SKM-1 treated with dmso at 0.1 percent for 144 hours (cell line): Measurements from ENCODE around the gene CNTNAP4.

ENCODE experiments used
- DNase-seq: peaks from one replicate; lab custom pipeline; 2025; ENCODE audit not compliant: unreplicated experiment; lab: John Stamatoyannopoulos, UW

The CNTNAP4 gene

DNA sequence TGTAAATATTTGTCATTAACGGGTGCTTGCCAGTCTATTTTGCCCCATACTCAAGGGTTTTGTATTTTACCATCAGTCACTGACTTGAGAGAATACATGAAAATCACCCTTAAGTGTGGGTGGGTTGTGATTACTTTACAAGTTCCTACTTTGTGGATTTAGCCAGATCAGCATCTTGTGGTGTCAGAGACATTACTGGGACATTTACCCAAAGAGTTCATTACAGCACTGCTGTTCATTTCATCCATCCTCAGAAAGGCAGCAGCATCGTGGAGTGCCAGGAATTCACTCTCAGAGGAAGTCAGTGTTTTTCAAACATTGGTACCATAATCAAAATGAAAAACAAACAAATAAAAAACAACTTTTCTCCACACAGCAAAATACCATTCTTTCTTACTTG lies 110.8 kb downstream of the CNTNAP4 start:
- no peak for DNase-seq

DNA sequence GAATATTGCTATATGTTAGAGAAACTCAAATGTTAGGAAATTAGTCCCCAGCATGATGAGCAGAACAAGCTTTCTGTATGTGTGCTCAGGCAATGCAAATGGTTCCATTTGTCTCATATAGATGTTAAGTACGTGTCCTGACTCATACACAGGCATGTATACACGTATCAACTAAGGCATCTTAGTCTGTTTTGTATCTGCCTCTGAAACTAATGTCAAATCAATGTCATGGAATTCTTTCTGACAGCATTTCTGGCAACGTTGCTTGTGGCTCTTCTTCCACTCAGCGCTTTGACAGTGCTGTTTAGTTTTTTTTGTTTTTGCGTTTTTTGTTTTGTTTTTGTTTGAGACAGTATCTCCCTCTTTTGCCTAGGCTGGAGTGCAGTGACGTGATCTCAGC lies 111.9 kb downstream of the CNTNAP4 start:
- DNase-seq: no peak

DNA sequence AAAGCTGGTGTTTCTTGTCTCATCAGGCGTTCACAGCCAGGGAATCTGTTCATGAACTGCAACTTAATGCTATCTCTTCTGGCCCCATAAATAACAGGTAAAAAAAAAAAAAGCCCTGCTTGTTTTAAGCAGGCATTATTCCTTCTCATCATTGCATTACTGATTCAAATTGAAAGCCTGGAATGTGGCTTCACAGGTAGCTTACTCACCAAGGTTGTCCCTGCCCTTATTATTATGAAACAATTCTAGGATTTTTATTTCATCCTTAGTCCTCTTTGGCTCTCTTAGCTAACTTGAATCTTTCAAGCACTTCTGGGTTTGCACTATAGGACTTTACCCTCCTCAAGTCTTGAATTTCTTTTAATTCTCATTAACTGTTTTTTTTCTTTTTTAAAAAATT lies 113.3 kb downstream of the CNTNAP4 start:
- DNase-seq: no peak

DNA sequence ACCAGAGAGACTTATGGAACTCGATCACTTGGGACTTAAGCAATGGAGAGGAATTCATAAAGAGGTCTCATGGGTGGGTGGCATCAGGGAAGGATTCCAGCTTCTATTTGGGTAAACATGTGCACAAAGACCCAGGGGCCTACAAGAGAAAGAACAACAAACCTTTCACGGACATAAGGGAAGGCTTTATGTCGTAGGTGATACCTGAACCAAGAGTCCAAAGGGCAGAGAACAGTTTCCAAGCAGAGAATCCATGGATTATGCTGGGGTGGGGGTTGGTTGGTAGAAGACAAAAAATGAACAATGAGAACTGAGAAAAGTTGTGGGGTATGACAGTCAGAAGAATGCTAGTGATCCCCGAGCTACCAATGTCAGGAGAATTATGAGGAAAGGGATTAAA lies 119.8 kb downstream of the CNTNAP4 start:
- DNase-seq: no peak

DNA sequence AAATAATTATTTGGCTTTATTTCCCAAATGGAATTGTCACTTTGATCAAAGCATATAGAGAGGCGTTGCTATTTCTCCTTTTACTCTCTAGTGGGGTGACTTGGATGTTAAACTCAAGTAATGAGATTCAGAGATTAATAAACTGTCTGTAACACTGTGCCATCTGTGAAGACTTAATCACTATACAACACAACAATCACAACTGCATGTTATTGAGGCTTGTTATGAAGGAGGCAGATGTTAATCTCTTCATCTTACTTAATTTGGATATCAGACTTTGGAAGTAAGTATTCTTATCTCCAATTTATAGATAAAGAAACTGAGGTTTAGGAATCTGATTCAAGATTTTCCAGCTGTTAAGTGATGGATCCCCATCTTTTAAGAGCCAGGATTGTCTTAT lies 132.5 kb downstream of the CNTNAP4 start:
- no peak for DNase-seq

DNA sequence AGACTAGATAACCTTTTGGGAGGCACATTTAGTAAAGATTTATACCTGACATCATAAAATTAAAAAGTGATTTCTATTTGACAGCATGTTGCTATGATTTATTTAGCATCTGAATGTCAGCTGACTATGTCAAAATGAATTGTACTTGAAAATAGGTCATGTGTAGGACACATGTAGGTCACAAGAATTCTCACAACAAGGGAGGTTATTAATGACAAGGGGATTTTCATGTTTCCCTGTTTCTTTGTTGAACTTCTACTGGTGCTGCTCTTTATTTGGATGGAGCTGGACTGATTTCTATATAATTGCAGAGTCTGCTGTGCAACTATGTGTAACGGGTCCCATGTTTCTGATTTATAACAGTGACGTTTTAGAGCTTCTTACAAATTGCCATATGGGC lies 144.4 kb downstream of the CNTNAP4 start:
- DNase-seq: no peak

DNA sequence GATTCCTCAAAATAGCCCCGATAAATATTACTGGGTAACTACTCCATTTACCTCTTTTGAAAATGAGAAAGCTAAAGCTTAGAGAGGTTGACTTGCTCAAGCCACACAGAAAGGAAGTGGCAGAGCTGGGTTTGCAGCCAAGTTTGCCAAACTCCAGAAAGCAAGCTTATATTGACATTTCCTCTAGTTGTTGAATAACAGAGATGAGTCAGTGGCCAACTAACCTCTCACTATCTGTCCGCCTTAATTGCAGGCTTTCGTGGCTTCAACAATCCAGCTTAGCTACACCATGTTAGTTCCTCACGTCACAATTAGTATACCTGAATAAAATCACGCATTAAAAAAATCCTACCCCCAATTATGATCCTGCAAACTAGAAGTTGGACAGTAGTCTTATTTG lies 151.7 kb downstream of the CNTNAP4 start:
- DNase-seq: peak; percentile 41

DNA sequence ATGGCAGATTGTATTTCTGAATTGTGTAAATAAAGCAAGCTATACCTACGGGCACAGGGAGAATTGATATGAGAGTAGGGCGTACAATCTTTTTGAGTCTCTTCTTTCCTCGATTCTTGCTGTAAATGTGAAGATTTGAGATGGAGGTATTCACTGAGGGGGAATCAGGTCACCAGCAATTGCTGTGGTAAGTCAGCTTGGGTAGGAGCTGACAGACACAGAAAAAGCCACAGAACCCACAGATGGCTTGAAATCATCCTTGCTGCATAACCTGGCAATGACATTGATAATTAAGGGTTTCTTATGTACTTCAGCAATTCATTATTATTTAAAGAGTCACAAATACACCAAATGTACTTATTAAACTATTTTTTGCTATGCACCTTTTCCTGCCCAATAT lies 164.2 kb downstream of the CNTNAP4 start:
- DNase-seq: no peak

DNA sequence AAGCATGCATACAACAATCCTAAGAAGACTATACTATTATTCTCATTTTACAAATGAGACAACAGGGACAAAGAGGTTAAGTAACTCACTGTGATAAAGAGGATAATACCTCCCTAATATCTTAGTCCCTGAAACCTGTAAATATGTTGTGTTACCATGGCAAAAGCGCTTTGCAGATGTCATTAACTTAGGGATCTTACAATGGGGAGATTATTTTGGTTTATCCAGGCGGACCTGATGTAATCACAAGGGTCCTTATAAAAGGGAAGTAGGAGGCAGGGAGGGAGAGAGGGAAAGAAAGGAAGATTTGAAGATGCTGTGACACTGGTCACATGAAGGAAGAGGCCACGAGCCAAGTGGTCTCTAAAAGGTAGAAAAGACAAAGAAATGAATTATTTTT lies 164.7 kb downstream of the CNTNAP4 start:
- DNase-seq: no peak

DNA sequence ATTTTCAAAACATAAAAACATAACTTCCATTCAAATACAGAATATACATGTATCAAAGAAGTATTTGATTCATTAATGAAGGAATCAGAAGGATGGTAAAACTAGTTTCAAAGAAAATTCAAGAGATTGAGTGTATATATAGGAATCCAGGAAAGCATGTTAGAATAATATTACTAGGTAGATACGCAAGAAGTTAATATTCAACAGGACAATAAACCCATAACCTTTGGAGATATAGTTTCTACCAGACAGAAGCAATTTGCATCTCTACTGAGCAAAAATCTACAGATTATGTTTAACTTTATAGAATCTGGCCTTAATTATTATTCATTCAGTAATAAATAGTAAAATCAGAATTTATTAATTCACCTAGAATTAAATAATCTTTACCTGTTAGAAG lies 166.8 kb downstream of the CNTNAP4 start:
- no peak for DNase-seq

DNA sequence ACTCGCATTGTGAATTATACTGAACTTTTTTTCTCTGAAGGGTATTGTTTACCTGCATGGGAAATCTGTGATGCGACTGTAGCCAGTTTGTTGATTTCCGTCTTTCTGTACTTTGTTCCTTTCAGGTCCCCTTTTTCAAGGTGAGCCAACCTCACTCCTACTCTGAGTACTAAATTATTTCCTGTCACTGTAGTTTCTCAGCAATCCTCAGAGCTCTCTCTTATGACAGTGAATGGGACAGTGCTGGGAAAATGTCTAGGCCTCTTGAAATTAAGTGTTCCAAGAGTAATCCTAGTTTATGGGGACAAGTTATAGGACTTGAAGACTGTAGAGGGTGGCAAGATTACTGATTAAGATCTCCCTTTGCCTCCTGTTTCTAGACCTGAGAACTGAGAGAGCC lies 167.6 kb downstream of the CNTNAP4 start:
- DNase-seq: no peak

DNA sequence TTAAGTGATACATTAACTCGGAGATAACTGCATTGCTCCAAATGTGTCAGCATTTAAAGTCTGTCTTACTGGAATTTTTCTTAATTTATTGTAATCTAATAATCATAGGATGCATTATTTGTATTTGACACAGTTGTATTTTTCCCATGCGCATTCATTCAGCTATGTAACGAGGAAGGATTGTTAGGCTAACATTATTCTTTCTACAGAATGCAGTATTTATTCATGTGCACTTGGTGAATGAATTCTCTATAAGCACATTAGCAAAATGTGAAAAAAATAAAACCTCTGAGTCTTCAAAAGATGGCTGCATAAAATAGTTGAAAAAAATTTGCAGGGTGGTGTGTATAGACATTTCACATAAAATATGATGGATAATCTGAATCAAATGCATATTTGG lies 168.6 kb downstream of the CNTNAP4 start:
- no peak for DNase-seq

DNA sequence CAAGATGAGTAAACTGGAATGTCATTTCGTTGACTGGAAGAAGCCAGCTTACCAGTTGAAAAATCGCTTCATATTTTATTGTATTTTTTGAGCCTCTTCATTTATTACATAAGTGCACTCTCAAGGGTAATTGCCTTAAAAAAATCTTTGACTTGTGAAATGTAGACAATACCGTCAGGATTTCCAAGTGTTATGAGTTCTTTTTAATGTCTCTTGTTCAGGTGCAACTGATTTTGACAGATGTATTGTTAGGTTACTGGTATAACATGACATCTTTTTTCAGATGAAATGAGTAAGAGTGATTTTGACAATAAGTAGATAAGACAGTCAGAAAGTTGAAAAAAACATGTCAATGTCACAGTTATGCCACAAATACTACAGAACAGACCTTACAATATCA lies 169.1 kb downstream of the CNTNAP4 start:
- no peak for DNase-seq

DNA sequence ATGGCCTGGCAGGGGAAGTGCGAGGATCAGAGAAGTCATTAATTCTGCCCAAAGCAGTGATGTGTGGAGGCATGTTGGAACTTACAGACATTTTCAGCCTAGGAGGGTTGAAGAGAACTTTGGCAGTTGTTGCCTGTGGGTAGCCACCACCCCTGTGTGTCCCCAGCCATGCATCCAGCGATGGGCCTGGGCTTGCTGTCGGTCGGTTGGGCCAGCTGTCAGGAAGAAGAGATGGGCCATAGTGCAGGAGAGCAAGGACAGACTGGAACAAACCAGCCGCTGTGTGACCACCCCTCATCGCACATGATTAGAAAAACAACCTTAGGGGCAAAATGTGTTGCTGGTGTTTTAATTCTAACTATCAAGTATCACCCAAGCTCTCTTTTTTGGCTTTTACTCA lies 173.7 kb downstream of the CNTNAP4 start:
- no peak for DNase-seq

DNA sequence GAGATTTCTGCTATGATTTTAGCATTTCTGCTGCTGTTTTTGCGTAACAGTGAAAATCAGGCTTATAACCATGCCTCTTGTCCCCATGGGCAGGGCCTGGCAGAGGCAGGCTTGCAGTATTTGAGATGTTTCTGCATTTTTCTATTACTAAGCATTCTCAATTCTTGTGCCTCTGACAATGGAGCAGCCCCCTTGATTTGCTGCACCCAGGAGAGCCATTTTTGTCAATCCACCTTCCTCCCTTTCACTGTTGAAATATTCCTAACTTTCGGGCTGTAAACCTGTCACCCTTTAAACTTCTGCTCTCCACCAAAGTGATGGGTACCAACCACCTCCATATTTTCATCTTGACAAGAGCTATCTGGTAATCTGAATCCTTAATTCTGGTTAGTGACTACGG lies 178.1 kb downstream of the CNTNAP4 start:
- DNase-seq: no peak

DNA sequence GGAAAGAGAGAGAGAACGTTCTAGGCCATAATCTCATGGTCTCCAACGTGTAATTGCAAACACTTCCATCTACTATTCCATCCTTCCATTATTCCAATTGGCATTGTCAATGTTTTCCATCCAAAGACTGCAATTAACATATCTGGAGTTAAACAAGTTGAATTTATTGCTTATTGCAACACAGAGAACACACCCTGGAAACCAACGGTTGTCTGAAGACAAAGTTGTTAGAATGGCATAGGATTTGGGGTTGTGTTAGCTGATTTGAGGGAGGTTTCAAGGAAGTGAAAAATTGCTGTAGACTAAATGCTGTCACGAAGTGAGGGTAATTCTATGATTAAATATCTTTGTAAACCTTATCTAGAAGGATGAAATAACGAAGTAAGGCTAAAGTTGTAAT lies 178.8 kb downstream of the CNTNAP4 start:
- no peak for DNase-seq

DNA sequence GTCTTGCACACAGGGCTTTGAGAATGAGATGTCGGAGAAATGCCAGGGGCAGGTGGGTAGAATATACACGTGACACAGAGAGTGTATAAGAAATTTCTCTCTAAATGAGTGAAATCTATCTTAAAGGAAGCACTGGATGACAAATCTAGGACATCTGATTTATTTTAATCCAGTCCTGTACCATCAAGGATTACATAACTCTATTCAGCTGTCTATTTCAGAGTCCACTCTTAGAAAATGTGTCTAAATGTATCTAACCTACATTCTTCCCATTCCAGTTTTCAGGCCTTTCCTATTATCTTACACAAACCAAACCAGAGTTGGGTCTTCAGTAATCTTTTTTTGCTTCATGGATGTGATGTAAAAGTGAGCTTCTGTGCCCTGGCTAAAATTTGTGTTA lies 181.9 kb downstream of the CNTNAP4 start:
- DNase-seq: no peak

DNA sequence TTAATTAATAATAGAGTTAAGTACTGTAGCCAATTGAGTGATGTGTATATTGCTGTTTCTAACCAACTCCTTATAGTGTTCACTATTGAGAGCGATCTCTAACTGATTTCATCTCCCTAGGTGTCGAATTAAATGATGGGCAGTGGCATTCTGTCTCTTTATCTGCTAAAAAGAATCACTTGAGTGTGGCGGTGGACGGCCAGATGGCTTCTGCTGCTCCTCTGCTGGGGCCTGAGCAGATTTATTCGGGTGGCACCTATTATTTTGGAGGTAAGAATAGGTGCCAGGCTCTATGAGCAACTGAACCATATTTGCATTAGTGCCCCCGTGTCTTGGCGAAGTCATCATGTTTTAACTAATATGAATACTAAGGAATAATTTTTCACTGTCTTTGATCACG lies 184.6 kb downstream of the CNTNAP4 start:
- no peak for DNase-seq

DNA sequence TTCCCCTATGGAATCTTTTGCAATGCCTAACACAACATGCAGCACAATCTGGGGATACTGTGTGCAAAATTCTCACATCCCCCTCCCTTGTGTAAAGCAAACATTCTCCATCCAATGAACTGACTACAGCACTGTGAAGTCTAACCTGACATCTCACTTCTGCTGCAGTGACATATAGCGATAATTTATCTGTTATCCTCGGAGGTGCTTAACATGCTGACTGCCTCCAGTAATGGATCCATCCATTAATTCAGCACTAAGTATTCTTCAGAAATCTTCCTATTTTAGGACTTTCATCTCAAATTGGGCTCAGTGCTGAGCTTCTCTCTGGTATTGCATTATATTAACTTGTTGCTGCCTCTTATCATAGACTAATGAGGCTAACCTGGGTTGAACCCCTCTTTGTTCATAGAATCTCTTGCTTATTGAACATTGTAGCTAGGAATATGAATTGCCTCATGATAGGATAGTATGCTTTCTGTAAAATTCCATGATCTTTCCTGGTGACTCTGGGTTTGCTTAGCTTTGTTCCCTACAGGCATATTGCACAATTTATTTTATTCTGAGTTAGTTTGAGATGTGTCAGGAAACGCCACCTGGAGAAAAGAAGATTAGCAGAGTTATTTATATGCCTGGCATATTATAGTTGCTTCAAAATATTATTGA lies 187.9 kb downstream of the CNTNAP4 start:
- no peak for DNase-seq

DNA sequence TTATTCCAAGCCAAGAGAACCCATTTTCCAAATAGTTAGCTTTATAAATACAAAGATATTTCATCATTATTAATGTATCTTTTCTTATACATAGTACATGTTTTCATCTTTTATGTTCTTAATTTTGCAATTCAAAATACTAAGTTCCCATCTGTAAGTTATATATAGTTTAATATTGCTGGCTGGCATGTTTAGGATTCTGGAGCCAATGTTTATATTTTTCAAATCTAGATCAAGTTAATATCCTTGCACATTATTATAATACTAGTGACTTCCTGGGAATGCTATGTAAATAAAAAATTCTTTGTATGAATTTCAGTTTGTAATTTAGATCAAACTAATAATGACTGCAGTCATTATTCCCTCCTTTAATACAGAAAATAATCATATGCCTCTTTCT lies 189.7 kb downstream of the CNTNAP4 start:
- no peak for DNase-seq

DNA sequence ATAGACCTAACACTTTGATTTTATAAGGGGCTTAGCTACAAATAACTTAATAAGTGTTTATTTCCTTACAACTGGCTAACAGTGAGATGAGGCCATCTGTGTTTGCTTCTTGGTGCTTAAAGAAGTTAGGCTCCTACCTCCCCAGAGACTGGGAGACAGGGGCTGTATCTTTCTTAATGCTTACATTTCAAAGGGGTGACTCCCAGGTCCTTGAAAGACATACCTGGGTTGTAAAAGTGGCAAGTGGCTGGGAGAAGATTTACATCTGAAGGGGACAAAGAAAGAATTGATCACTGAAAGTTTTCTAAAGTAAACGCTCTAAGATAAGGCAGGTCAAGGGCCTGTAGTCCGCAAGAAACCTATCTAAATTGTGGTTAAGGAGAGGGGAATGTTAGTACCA lies 196.8 kb downstream of the CNTNAP4 start:
- DNase-seq: no peak

DNA sequence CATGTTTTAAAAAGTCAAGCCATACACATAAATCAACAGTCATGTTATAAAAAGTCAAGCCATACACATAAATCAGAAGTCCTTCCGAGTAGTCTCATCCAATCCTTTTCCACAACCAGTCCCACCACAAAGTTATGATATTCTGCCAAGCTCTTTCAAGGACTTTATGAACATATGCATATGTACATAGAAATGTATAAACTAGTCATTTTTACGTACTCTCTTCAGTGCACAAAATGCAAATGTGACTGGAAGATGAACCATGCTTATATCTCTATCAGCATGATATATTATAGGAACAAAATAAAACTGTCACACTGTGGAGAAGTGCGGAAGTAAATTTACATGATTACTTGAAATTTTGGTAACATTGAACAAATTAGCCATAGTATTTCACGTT lies 200.9 kb downstream of the CNTNAP4 start:
- no peak for DNase-seq

DNA sequence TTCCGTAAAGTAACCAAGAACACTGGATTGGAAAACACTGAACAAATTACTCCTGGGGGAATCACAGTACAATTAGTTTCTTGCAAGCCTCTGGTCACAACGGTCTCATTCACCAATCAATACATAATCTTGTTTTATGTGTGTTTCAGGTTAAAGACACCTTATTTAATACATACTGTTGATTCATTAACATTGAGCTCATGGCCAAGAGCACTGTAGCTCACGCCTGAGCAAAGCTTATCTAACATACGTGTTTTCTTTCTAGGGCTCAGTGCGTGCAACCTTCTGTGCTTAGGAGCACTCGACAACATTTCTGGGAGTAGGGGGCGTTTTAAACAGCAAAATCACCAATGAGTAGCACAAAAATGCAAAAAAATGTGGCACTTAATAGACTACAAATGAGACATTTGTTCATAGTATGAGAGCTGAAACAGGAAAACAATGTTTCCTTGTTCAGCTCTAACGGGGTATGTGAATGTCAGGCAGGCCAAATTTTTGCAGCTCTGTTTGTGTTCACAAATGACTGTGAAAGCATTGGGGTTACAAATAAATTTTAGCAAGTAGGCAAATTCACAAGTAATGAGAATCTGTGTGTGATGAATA lies 206.2 kb downstream of the CNTNAP4 start:
- no peak for DNase-seq
